Glomerular visceral epithelial cell (primary cell): ENCODE measurements around the gene SIL1.
A peak's percentile ranks its signal among the peaks of the same experiment; 100 is the strongest.
"Not testable (repeated sequence)": the region's sequence is repeated elsewhere in the genome, so short reads cannot be mapped to it uniquely, and the experiment has no call there.

Experiments
- DNase-seq: peaks from one replicate; pipeline ENCODE4 v3.0.0-alpha.2; 2016; ENCODE audit errors: extremely low spot score

The SIL1 gene

GRCh38 chr5:139140591-139141071 lies 57.5 kb downstream of the SIL1 start:
- no peak for DNase-seq

- DNase-seq, result peak; percentile 75
Observed at GRCh38 chr5:139138809-139139208, 59.4 kb downstream of the SIL1 start.

DNA sequence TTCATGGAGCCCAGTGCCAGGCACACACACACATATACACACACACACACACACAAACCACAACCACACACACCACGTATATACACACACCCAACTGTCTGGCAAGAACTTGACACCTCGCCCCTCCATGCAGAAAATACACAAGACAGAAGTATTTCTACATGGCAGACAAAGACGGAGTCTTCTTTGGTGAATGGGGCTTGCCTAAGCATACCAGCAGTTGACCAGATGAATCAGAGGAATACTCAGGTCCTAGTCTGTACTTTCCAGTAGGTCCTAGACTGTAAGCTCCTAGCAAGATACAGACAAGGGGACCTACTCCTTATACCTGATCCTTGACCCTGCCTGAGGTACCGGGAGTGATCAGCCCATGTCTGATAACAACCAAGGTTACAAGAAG lies 60.1 kb downstream of the SIL1 start:
- peak; percentile 15 for DNase-seq

GRCh38 chr5:139137697-139138096 lies 60.5 kb downstream of the SIL1 start:
- DNase-seq, result peak; percentile 45

DNA sequence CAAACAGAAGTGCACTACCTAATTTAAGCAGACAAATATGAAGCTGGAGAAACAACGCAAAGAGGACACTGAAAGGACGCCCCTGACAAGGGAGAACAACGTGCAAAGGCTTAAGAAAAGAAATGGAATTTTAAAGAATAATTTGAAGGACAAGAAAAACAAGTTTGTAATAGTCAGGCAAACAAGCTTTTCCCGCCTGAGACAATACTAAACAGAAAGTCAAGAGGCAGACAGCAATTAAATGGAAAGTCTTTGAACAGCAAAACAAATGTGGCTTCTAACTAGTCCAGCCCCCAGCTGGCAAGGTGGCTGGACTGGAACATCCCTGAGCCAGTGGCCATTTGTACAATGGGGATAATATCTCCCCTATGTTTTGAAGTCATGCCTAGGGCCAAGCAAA lies 63.3 kb downstream of the SIL1 start:
- DNase-seq, result no peak

GRCh38 chr5:139133282-139133681 lies 64.9 kb downstream of the SIL1 start:
- DNase-seq, result no peak

GRCh38 chr5:139132515-139132914 lies 65.7 kb downstream of the SIL1 start:
- no peak for DNase-seq

GRCh38 chr5:139131921-139132432 lies 66.2 kb downstream of the SIL1 start:
- no peak for DNase-seq

GRCh38 chr5:139131465-139131864 lies 66.7 kb downstream of the SIL1 start:
- DNase-seq, result peak; percentile 22

- no peak for DNase-seq
Observed at GRCh38 chr5:139131062-139131461, 67.1 kb downstream of the SIL1 start.

DNA sequence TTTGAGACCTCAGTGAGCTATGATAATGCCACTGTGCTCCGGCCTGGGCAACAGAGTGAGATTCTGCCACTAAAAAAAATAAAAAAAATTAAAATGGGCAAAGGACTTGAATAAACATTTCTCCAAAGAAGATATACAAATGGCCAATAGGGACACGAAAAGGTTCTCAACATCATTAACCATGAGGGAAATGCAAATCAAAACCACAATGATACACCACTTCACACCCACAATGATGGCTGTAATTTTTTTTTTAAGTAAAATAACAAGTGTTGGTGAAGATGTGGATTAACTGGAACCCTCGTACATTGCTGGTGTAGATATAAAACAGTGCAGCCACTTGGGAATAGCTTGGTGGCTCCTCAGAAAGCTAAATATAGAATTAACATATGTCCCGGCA lies 68.0 kb downstream of the SIL1 start:
- DNase-seq, result no peak

DNA sequence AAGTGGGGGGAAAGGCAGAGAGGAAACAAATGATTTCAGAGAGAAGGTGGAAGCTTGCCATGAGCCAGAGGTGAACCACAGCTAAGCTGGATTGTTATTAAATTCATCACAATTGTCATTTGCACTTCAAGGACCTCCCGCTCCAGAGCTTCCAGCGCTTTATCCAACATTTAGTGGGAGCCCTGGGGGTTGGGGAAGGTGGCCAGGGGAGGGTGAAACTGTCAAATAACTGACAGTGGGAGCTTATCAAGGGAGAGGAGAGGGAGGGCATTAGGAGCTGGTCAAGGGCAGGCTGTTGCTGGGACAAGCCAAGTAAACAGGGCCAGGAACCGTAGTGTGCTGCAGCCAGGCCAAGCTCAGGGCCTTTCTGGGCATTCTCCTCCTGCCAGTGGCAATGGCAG lies 71.5 kb downstream of the SIL1 start:
- DNase-seq, result no peak

DNA sequence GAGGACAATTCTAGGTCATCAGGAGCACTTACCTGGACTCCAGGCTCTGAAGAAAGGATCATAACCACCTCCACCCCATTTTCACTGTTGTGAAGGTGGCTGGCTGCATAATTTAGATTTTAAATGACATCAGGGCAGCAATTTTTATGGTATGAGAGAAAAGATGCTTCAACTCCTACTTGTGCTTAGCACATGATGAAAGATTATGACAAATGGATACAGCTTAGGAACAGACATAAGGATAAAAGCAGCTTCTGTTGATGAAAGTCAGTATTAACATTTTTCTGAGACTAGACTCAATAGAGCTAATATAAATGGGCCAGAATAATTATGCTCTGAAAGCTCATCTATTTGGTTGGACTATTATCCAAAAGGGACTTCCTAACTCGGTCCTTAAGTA lies 72.2 kb downstream of the SIL1 start:
- no peak for DNase-seq

DNA sequence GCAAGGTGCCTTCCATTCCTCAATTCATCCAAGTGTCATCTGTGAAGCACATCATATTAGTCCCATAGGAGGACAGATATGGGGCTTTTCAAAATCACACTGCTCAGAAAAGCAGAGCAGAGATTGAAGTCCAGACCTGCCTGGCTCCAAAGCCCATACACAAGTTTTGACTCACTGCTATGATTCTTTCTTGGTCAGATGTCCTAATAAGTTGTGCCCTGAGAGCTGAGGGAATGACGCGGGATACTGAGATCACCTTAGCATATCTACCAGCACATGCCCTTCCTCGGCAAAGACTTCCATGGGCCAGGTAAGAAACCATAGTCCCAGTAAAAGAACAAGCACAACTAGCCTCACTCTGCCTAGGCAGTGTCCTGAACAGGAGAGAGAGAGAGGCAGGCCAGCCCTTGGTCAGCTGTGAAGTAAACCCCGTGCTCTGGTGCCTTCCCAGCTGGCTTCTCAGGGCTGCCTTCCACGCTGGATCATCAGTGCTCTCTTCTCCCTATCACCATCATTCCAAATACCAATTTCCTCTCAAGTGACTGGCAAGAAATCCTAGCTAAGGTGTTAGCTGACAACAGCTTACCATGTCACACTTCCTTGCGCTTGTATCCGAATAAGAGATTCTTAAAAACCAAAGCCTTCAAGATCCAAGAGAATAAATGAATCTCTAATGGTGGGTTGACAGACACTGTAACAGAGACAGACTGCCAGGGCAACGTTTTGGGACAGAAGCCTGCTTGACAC lies 73.2 kb downstream of the SIL1 start:
- no peak for DNase-seq

GRCh38 chr5:139121120-139121519 lies 77.0 kb downstream of the SIL1 start:
- no peak for DNase-seq

DNA sequence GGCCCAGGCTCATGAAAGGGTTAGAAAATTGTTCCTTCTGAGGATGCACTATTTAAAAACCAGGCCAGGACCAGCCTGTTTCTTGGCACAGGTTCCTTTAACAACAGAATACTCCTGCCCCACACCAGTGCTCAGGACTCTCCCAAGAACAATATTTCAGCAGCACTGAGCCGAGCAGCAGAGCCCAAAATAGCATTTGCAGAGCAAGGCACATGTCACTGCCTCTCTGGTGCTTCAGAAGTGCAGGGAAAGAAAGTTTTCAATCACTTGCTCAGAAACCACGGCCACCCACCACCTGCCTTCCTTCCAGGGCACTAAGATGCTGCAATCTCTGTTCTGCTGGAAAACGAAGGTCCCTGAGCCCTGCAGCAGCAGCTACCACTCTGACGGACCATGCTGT lies 77.6 kb downstream of the SIL1 start:
- no peak for DNase-seq

GRCh38 chr5:139118804-139119203 lies 79.4 kb downstream of the SIL1 start:
- no peak for DNase-seq

- no peak for DNase-seq
Observed at GRCh38 chr5:139117342-139117884, 80.8 kb downstream of the SIL1 start.

- no peak for DNase-seq
Observed at GRCh38 chr5:139116100-139116655, 82.0 kb downstream of the SIL1 start.

- DNase-seq, result no peak
Observed at GRCh38 chr5:139113892-139114291, 84.3 kb downstream of the SIL1 start.

DNA sequence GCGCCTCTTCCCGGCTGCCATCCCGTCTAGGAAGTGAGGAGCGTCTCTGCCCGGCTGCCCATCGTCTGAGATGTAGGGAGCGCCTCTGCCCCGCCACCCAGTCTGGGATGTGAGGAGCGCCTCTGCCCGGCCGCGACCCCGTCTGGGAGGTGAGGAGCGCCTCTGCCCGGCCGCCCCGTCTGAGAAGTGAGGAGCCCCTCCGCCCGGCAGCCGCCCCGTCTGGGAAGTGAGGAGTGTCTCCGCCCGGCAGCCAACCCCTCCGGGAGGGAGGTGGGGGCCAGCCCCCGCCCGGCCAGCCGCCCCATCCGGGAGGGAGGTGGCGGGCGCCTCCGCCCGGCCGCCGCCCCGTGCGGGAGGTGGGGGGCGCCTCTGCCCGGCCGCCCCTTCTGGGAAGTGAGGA lies 85.8 kb downstream of the SIL1 start:
- DNase-seq, result not testable (repeated sequence)

GRCh38 chr5:139110526-139111168 lies 87.5 kb downstream of the SIL1 start:
- no peak for DNase-seq
